PC-3 (cell line): ENCODE data around the gene EPHA1. TPM values are rescaled to one million over a fixed set of nuclear protein-coding genes. Genes with fewer than 3 reads are reported as not detected.

Experiments
- ATAC-seq: fragments of 200-7000 bp; cut with Tn5 transposase; 2 replicates; pipeline ENCODE4 v1.9.1; 2020; ENCODE audit warnings: mild to moderate bottlenecking, moderate library complexity
- BruUV-seq: library from RNA; stranded (reverse); fragments of 400-500 nt; replicated peaks from 2 replicates; lab custom pipeline; 2021; lab: Mats Ljungman, UMichigan
- CTCF ChIA-PET: fragments of 300-600 bp; sonication (Branson Sonifier 250); formaldehyde crosslinking; loops from one replicate; lab custom pipeline; 2022; ENCODE audit warnings: antibody characterized with exemption; lab: Charles Lee
- POLR2A ChIA-PET: fragments of 300-600 bp; sonication (Branson Sonifier 250); formaldehyde crosslinking; loops from one replicate; lab custom pipeline; 2022; ENCODE audit warnings: antibody characterized with exemption; ENCODE audit not compliant: unreplicated experiment; lab: Charles Lee
- DNase-seq: peaks from one replicate; pipeline ENCODE4 v3.0.0-alpha.2; 2015
- H2AFZ ChIP-seq: fragments of 300-600 bp; sonication (generic); 2 replicates; pipeline ENCODE4 v1.6.0; 2016; ENCODE audit warnings: antibody characterized with exemption, low read length
- H3F3A ChIP-seq: fragments of 300-600 bp; sonication (generic); one replicate; pipeline ENCODE4 v1.6.0; 2017; ENCODE audit warnings: antibody characterized with exemption, low read length, control low read depth, mild to moderate bottlenecking; ENCODE audit not compliant: unreplicated experiment
- H3K27ac ChIP-seq: fragments of 300-600 bp; sonication (generic); 2 replicates; pipeline ENCODE4 v1.5.1; 2016; ENCODE audit warnings: mild to moderate bottlenecking, low read length
- H3K27me3 ChIP-seq: fragments of 300-600 bp; sonication (generic); 2 replicates; pipeline ENCODE4 v1.6.1; 2016; ENCODE audit warnings: low read length, mixed read lengths
- H3K36me3 ChIP-seq: fragments of 300-600 bp; sonication (generic); 2 replicates; pipeline ENCODE4 v1.6.1; 2016; ENCODE audit warnings: low read depth, mixed run types, low read length, mixed read lengths
- H3K4me1 ChIP-seq: fragments of 300-600 bp; sonication (generic); 2 replicates; pipeline ENCODE4 v1.5.1; 2016; ENCODE audit warnings: low read length; ENCODE audit not compliant: insufficient read depth
- H3K4me2 ChIP-seq: fragments of 300-600 bp; sonication (generic); 2 replicates; pipeline ENCODE4 v1.6.0; 2016; ENCODE audit warnings: low read length
- H3K4me3 ChIP-seq: fragments of 300-600 bp; sonication (generic); 2 replicates; pipeline ENCODE4 v1.5.1; 2016; ENCODE audit warnings: mild to moderate bottlenecking, low read length, mixed read lengths
- H3K79me2 ChIP-seq: fragments of 300-600 bp; sonication (generic); 2 replicates; pipeline ENCODE4 v1.6.1; 2017; ENCODE audit warnings: low read length, mixed read lengths
- H3K9ac ChIP-seq: fragments of 300-600 bp; sonication (generic); 2 replicates; pipeline ENCODE4 v1.6.0; 2016; ENCODE audit warnings: mild to moderate bottlenecking, low read length
- H3K9me2 ChIP-seq: fragments of 300-600 bp; sonication (generic); replicated peaks from 2 replicates; pipeline ENCODE4 v1.6.1; 2016; ENCODE audit warnings: mixed run types, low read length, mixed read lengths
- H3K9me3 ChIP-seq: fragments of 300-600 bp; sonication (generic); 2 replicates; pipeline ENCODE4 v1.6.1; 2016; ENCODE audit warnings: low read length, mixed read lengths
- H4K20me1 ChIP-seq: fragments of 300-600 bp; sonication (generic); 2 replicates; pipeline ENCODE4 v1.6.1; 2016; ENCODE audit warnings: low read length, mixed read lengths
- EZH2 ChIP-seq: fragments of 300-600 bp; sonication (generic); IDR thresholded peaks from one replicate; pipeline ENCODE4 v1.6.1; 2017; ENCODE audit warnings: antibody characterized with exemption, mild to moderate bottlenecking, low read length; ENCODE audit not compliant: unreplicated experiment
- EZH2phosphoT487 ChIP-seq: fragments of 300-600 bp; sonication (generic); IDR thresholded peaks from 2 replicates; pipeline ENCODE4 v1.6.1; 2018; ENCODE audit warnings: mild to moderate bottlenecking, antibody characterized with exemption, low read length, borderline replicate concordance
- intact Hi-C: fragments of 100-400 bp; cut with micrococcal nuclease; formaldehyde crosslinking; loops from 2 replicates; pipeline ENCODE4 v1.9.0; 2023
- total RNA-seq: library from RNA; depleted of rRNA; stranded (reverse); fragments of >200 nt; gene quantifications from 2 replicates; pipeline ENCODE4 v1.2.3, GENCODE V29; 2014
- TF ChIP-seq, protein P1 (sequence below): fragments of 300-600 bp; sonication (generic); conservative IDR thresholded peaks from 2 replicates; pipeline ENCODE4 v1.5.1; 2017; ENCODE audit warnings: antibody characterized with exemption, low read depth, mild to moderate bottlenecking, low read length

EPHA1 gene
- total RNA-seq, 1 experiment from 2014 or later: 46.4 TPM

DNA sequence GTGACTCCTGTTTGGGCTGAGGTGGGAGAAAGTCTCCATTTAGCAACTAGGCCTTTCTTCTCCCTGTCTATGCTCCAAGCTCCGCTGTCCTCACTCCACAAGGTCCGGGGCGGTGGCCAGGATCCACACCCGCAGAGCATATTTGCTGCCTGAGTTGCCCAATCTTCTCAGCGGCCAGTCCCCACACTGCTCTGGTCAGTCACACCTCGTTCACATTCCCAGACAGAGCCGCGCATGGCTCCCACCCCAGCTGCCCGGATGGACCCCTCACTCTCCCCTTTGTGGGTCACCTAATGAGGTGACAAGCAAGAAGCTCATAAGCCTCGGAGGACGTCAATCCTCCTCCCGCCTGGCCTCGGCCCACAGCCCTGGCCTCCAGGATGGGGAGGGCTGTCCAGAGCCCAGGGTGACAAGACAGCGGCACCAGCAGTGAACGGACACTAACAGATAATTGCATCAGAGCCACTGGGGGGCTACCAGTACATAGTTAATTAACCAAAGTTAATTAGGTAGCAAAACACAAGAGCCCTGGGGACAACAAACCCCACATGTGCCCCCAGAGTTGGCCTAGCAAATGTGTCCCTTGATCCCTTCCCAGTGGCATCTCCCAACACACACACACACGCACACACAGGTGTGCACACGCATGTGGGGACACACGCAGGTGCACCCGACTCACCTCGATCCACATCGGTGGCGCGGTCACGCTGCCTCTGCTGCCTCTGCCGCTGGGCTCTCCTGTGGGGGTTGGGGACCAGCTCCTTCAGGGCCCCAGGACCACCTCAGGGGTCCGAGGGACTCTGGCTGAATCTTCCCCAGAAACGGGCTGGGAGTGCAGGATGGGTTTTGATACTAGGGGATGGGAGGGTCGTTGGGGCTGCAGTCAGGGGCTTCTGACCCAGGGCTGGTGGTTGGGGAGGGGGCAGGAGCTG, 11.8 kb downstream of the EPHA1 start:
- no TSS peak for BruUV-seq
- H3K4me3 ChIP-seq: no peak overlapping the region
- H3K9me2 ChIP-seq: no peaks in the 10 kb centered on the region
- H4K20me1 ChIP-seq: no peaks in the 10 kb centered on the region
- H3K9me3 ChIP-seq: no peaks in the 10 kb centered on the region
- ChIA-PET POLR2A (no interaction called here), CTCF (no interaction called here)
- ATAC-seq: no peak
- no peaks in the 10 kb centered on the region for H3K4me1 ChIP-seq
- H3K4me2 ChIP-seq: no peak overlapping the region
- DNase-seq: no peak
- no peaks in the 10 kb centered on the region for H3K27me3 ChIP-seq
- peaks cover 3% of the 10 kb centered on the region; the same call in 1 of the 2 replicates for H3K36me3 ChIP-seq
- H2AFZ ChIP-seq: no peak overlapping the region
- H3K79me2 ChIP-seq: no peaks in the 10 kb centered on the region
- intact Hi-C loops: no loop called here
- H3K9ac ChIP-seq: no peak overlapping the region
- no peak overlapping the region for H3K27ac ChIP-seq
- H3F3A ChIP-seq: no peaks in the 10 kb centered on the region
- TF ChIP-seq, protein P1, sequence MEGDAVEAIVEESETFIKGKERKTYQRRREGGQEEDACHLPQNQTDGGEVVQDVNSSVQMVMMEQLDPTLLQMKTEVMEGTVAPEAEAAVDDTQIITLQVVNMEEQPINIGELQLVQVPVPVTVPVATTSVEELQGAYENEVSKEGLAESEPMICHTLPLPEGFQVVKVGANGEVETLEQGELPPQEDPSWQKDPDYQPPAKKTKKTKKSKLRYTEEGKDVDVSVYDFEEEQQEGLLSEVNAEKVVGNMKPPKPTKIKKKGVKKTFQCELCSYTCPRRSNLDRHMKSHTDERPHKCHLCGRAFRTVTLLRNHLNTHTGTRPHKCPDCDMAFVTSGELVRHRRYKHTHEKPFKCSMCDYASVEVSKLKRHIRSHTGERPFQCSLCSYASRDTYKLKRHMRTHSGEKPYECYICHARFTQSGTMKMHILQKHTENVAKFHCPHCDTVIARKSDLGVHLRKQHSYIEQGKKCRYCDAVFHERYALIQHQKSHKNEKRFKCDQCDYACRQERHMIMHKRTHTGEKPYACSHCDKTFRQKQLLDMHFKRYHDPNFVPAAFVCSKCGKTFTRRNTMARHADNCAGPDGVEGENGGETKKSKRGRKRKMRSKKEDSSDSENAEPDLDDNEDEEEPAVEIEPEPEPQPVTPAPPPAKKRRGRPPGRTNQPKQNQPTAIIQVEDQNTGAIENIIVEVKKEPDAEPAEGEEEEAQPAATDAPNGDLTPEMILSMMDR: no peak
- TF ChIP-seq EZH2phosphoT487 (no peak), EZH2 (no peak)

DNA sequence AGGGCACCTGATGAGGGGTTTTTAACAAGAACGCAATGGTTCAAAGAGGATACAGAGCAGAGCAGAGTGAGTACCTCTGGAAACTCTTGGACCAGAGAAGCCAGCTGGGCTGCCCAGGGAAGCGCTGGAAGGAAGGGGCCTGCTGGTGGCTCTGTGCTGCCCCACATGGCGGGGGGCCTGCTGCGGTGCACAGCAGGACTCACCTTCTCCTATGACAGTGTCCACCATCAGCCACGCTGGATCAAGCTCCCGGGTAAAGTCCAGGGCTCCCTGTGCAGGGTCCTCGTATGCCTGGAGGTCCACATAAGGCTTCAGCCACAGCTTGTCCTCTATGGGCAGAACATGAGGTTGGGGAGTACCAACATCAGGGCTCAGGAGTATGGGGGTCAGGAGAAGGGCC, 12.5 kb downstream of the EPHA1 start:
- H3K27ac ChIP-seq: no peak overlapping the region

More for the DNA sequence above, 12.5 kb downstream of the EPHA1 start:
- H3K27me3 ChIP-seq: no peaks in the 10 kb centered on the region
- no TSS peak for BruUV-seq
- no peak overlapping the region for H3K4me3 ChIP-seq
- no peak overlapping the region for H3K4me2 ChIP-seq
- DNase-seq (no peak), ATAC-seq (no peak)
- no peaks in the 10 kb centered on the region for H3K79me2 ChIP-seq
- H3F3A ChIP-seq: no peaks in the 10 kb centered on the region
- H3K4me1 ChIP-seq: no peaks in the 10 kb centered on the region
- no peak overlapping the region for H3K9ac ChIP-seq
- no peaks in the 10 kb centered on the region for H3K9me3 ChIP-seq
- no peaks in the 10 kb centered on the region for H3K9me2 ChIP-seq
- ChIA-PET CTCF (no interaction called here), POLR2A (no interaction called here)
- no peaks in the 10 kb centered on the region for H4K20me1 ChIP-seq
- H3K36me3 ChIP-seq: peaks cover 3% of the 10 kb centered on the region; the same call in 1 of the 2 replicates
- intact Hi-C loops: no loop called here
- TF ChIP-seq, protein P1: no peak
- TF ChIP-seq EZH2 (no peak), EZH2phosphoT487 (no peak)
- no peak overlapping the region for H2AFZ ChIP-seq
